SK-N-MC (cell line): Measurements from ENCODE around the gene DLG1.
A peak's percentile ranks its signal among the peaks of the same experiment; 100 is the strongest.

Source experiments
- DNase-seq: peaks from one replicate; pipeline ENCODE4 v3.0.0-alpha.2; 2011; ENCODE audit warnings: low read depth, low spot score
- H3K27ac ChIP-seq: fragments of 200-600 bp; sonication (generic); 2 replicates; pipeline ENCODE4 v1.5.1; 2016; ENCODE audit warnings: mixed run types
- H3K36me3 ChIP-seq: fragments of 200-600 bp; sonication (generic); 2 replicates; pipeline ENCODE4 v1.6.1; 2017; ENCODE audit warnings: antibody characterized with exemption, low read length, mixed read lengths; ENCODE audit not compliant: insufficient read depth
- H3K4me3 ChIP-seq: fragments of 200-600 bp; sonication (generic); 2 replicates; pipeline ENCODE4 v1.5.1; 2016
- H3K9ac ChIP-seq: fragments of 200-600 bp; sonication (generic); 2 replicates; pipeline ENCODE4 v1.8.0; 2017; ENCODE audit warnings: mixed run types, mixed read lengths; ENCODE audit not compliant: insufficient read length
- H3K9me3 ChIP-seq: fragments of 200-600 bp; sonication (generic); 2 replicates; pipeline ENCODE4 v1.6.1; 2017; ENCODE audit warnings: low read depth, mild to moderate bottlenecking, antibody characterized with exemption, low read length, moderate library complexity, mixed read lengths
- EZH2 ChIP-seq: fragments of 200-600 bp; sonication (generic); IDR thresholded peaks from one replicate; pipeline ENCODE4 v1.6.1; 2017; ENCODE audit warnings: antibody characterized with exemption
- FOXP2 ChIP-seq: optimal IDR thresholded peaks from 2 replicates; pipeline ENCODE3; 2011; ENCODE audit warnings: mild to moderate bottlenecking, moderate library complexity; ENCODE audit not compliant: insufficient read depth; ENCODE audit errors: extremely low read length, control extremely low read depth
- POLR2AphosphoS5 ChIP-seq: IDR thresholded peaks from 2 replicates; pipeline ENCODE4 v1.6.1; 2012; ENCODE audit warnings: mild to moderate bottlenecking, low read depth, low read length, borderline replicate concordance

Gene DLG1

GRCh38 chr3:197019535-197019934 is 278.9 kb downstream of the DLG1 start:
- no peaks in the 10 kb centered on the region for H3K36me3 ChIP-seq
- no peaks in the 10 kb centered on the region for H3K9me3 ChIP-seq
- no peak overlapping the region for H3K4me3 ChIP-seq
- no peak overlapping the region for H3K27ac ChIP-seq
- H3K9ac ChIP-seq, result no peak overlapping the region
- no peak for TF ChIP-seq FOXP2
- no peak for DNase-seq

- Histone ChIP-seq H3K4me3 (no peak overlapping the region), H3K36me3 (no peaks in the 10 kb centered on the region), H3K9ac (no peak overlapping the region), H3K9me3 (no peaks in the 10 kb centered on the region), H3K27ac (no peak overlapping the region)
- no peak for TF ChIP-seq POLR2AphosphoS5
- TF ChIP-seq EZH2, result no peak
- TF ChIP-seq FOXP2, result no peak
- DNase-seq, result no peak
Measured at GRCh38 chr3:197019021-197019420, 279.4 kb downstream of the DLG1 start.

GRCh38 chr3:197017003-197017402 is 281.4 kb downstream of the DLG1 start:
- H3K9ac ChIP-seq, result no peak overlapping the region
- TF ChIP-seq POLR2AphosphoS5 (no peak), EZH2 (no peak), FOXP2 (no peak)
- no peaks in the 10 kb centered on the region for H3K36me3 ChIP-seq
- H3K9me3 ChIP-seq, result no peaks in the 10 kb centered on the region; the same call in 1 of the 2 replicates
- DNase-seq, result no peak
- H3K27ac ChIP-seq, result no peak overlapping the region
- no peak overlapping the region for H3K4me3 ChIP-seq

GRCh38 chr3:197015790-197016736 is 282.3 kb downstream of the DLG1 start:
- Histone ChIP-seq H3K36me3 (no peaks in the 10 kb centered on the region), H3K27ac (no peak overlapping the region), H3K9ac (no peak overlapping the region), H3K9me3 (no peaks in the 10 kb centered on the region; the same call in 1 of the 2 replicates), H3K4me3 (no peak overlapping the region)
- no peak for DNase-seq
- no peak for TF ChIP-seq FOXP2
- TF ChIP-seq EZH2, result no peak
- no peak for TF ChIP-seq POLR2AphosphoS5

DNA sequence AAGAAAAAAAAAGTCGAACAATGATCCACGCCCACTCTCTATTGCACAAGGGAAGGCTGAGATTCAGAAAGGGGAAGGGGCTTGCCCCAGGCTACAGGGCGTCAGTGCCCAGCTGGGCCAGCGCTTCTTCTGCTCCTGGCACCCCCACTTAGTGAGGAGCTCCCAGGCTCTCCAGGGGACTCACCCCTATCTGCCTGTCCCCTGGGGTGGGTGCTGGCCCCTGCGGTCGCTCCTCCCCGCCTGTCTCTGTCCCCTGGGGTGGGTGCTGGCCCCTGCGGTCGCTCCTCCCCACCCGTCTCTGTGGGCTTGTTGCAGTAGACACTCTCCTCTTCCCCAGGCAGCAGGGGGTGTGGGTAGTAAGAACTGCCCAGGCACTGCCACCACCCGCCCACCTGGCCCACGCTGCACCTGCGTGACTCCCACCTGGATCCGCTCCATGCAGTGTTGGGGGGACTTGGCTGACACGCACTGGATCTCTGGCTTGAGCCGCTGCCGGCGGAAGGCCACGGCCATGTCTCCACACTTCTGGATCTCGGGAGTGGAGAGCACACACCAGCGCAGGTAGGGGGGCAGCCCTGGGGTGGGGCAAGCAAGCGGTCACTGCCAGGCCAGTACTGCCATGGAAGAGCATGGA is 283.4 kb downstream of the DLG1 start:
- TF ChIP-seq POLR2AphosphoS5, result no peak
- TF ChIP-seq EZH2, result no peak
- no peak for TF ChIP-seq FOXP2
- H3K4me3 ChIP-seq, result no peak overlapping the region
- H3K27ac ChIP-seq, result no peak overlapping the region
- no peak overlapping the region for H3K9ac ChIP-seq
- no peaks in the 10 kb centered on the region for H3K36me3 ChIP-seq
- H3K9me3 ChIP-seq, result no peaks in the 10 kb centered on the region; the same call in 1 of the 2 replicates
- no peak for DNase-seq

- DNase-seq, result no peak
- no peak for TF ChIP-seq FOXP2
- TF ChIP-seq EZH2, result no peak
- no peak for TF ChIP-seq POLR2AphosphoS5
- Histone ChIP-seq H3K4me3 (no peak overlapping the region), H3K9ac (no peak overlapping the region), H3K27ac (no peak overlapping the region), H3K36me3 (no peaks in the 10 kb centered on the region), H3K9me3 (no peaks in the 10 kb centered on the region; the same call in 1 of the 2 replicates)
Measured at GRCh38 chr3:197014024-197014423, 284.4 kb downstream of the DLG1 start.

DNA sequence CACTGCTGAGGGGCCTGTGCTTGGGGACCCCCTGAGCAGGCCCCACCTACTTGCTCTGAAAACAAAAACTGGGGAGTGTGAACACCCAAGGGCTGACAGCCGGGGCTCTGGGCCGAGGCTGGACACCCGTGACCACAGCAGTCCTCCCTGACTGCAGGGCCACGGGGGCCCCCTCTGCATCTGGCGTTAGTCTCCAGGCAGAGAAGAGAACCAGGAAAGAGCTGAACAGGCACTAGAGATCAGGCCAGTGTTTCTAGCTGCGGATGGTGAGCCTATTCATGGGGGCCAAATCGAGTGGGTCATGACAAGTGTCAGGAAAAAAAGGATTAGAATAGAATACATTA is 285.9 kb downstream of the DLG1 start:
- no peak for DNase-seq
- Histone ChIP-seq H3K9me3 (no peaks in the 10 kb centered on the region; the same call in 1 of the 2 replicates), H3K4me3 (no peak overlapping the region), H3K27ac (0 out of 2 replicates have a peak overlapping the region, but pooled peaks have one; percentile 15), H3K36me3 (no peaks in the 10 kb centered on the region), H3K9ac (no peak overlapping the region)
- no peak for TF ChIP-seq FOXP2
- no peak for TF ChIP-seq EZH2
- TF ChIP-seq POLR2AphosphoS5, result no peak

GRCh38 chr3:197011780-197012539 is 286.5 kb downstream of the DLG1 start:
- peak overlapping the region; percentile 3 for H3K9ac ChIP-seq
- H3K36me3 ChIP-seq, result no peaks in the 10 kb centered on the region

More at GRCh38 chr3:197011780-197012539, 286.5 kb downstream of the DLG1 start:
- TF ChIP-seq FOXP2, result no peak
- no peak for TF ChIP-seq EZH2
- no peak for TF ChIP-seq POLR2AphosphoS5
- H3K27ac ChIP-seq, result no peak overlapping the region
- no peak overlapping the region for H3K4me3 ChIP-seq
- H3K9me3 ChIP-seq, result no peaks in the 10 kb centered on the region; the same call in 1 of the 2 replicates
- DNase-seq, result no peak
